ENCODE results near the gene SLC2A11.

DNA sequence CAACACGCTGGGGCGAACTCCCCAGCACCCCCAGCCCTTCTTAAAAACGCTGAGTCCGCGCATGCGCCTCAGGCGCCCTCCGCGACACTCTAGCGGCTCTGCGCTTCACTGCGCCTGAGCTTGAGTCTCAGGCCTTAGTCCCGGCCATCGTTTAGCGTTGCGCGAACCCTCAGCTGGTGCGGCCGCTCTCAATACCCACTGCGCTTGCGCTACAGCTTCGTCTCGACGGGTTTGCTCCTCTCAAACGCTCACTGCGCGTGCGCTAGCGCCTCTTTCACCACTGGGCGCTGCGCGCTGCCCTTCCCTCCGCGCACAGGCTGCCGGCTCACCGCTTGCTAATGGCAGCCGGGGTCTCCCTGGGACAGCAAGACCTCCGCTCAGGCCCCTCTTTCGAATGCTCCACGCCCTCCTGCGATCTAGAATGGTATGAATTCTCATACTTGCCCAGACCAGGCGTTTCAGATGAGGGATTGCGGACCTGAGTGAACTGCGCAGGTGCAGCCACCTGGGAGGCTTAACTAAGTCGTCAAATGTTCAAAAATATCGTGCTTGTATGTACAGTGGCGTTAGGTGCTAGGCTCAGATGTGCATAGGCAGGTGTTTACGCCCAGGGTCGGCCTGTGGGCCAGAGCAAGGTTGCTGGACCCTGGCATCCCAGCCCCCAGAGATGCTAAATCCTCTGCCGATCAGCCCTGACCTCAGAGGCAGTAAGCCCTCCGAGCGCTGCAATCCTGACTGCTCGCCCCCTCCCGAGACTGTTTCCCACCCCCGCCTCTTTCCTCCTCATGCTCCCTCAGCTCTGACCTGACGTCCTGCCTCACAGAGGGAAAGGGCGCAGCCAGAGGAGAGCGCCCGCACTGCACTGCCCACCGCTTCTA is at the start of gene SLC2A11:
- no peak for TF ChIP-seq EZH2 (IDR thresholded peaks at IDR 0.05; ENCODE audit: insufficient read depth, poor library complexity, severe bottlenecking)
- TF ChIP-seq EZH2phosphoT487 (IDR thresholded peaks at IDR 0.05; ENCODE audit: insufficient read depth, low read depth), result no peak

Measured in GM23248 (cell line).